Amygdala (tissue), 56 donors: ENCODE data around the gene SPON2.
"Not testable (repeated sequence)": the region's sequence is repeated elsewhere in the genome, so short reads cannot be mapped to it uniquely, and the experiment has no call there.

ENCODE experiments used
- DNase-seq, 56 donors: peaks; one replicate each; lab custom pipeline; 2025; lab: John Stamatoyannopoulos, UW

SPON2 gene

GRCh38 chr4:1156069-1156468 is 16.3 kb downstream of the SPON2 start:
- no peak for DNase-seq

GRCh38 chr4:1155314-1155713 is 17.1 kb downstream of the SPON2 start:
- no peak for DNase-seq

DNA sequence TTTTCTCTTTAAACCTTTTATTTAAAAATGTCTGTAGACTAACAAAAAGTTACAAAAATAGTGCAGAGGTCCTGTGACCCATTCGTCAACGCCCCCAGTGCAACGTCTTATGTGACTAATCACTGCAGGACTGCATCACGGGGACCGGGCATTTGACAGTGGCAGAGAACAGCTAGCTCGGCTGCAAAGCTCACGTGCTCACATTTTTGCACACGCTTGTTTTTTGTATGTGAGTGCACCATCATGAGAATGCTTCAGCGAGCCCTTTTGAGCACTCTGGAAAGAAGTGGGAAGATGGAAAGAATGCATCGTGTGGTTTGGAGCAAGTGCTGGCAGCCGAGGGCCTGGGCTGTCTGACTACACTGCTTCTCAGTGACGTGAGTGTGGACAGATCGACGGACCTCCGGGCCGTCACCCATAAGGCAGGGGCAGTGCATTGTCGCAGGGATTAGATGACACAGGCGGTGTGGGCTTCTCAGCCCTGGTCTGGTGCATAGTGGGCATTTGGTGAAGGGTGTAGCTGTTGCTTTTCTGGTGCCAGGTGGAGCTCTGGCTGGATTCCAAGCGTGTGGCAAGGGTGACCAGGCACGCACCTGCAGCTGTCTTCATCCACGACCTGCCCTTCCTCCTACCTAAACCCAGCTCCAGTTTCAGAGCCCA is 17.7 kb downstream of the SPON2 start:
- no peak for DNase-seq

DNA sequence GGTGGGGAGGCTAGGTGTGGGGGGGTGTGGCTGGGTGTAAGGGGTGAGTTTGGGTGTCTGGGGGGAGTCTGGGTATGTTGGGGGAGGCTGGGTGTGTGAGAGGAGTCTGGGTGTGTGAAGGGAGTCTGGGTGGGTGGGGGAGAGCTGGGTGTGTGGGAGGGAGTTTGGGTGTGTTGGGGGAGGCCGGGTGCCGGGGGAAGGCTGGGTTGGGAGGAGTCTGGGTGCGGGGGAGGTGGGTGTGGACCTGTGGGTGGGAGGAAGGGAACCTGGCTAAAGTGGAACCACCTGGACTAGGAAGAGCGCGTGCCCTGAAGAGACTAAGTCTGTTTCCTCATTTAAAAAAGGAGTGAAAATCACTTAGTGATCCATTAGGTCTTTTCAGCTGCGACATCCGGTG is 18.3 kb downstream of the SPON2 start:
- DNase-seq = no peak

DNA sequence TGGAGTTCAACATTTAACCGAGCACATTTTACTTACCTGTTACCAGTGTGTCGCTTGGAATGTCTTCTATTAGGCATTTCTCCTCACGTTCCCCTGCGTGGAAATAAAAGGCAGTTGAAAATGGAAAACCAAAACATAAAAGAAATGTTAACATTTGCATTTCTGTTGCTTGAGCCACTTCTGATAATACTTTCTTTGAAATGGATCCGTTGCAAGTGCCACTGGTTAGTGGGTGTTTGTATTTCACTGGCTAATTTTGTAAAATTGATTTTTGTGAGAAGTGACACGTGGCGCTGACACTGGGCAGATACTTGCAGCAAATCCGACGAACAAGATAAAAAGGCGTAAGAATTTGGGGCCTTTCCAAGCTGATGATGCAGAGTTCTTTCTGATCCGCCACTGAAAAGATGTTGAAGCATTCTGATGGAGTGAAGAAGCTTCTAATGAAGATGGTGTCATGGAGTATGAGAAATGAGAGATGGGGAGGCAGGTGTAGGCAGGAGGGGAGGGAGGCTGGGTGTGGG is 18.8 kb downstream of the SPON2 start:
- DNase-seq = no peak

DNA sequence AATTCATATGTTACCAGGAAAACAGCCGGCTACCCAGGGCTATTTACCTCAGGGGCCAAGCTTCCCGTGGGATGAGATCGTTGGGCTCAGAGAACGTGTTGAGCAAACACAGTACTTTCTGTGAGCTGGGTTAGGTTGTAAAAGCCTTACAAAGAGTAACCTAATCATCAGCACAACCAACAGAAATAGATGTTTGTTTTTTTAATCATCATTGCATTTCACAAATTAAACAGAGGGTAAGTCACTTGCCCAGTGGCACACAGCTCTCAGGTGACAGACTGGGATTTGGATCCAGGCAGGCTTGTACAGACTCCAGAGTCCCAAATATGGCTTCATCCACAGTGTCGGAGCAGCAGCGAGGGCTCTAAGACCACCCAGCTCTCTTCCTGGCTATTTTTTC is 20.1 kb downstream of the SPON2 start:
- DNase-seq = no peak

DNA sequence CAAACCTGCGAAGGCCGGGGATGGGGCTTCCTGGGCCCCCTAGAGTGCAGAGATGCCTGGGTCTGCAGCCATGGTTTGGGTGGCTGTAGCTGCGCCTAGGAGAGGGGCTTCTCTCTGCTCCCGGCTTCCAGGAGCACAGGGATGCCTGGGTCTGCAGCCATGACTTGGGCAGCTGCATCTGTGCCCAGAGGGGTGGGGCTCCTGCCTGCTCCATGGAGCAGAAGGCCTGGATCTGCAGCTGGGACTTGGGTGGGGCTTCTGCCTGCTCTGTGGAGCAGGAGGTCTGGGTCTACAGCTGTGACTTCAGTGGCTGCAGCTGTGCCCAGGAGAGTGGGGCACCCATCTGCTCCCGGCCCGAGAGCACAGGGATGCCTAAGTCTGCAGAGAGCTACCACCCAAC is 20.8 kb downstream of the SPON2 start:
- no peak for DNase-seq

GRCh38 chr4:1150875-1151274 is 21.5 kb downstream of the SPON2 start:
- DNase-seq = no peak

- DNase-seq = no peak
These were observed 32.5 kb downstream of the SPON2 start for GRCh38 chr4:1139860-1140259.

GRCh38 chr4:1137850-1138249 is 34.5 kb downstream of the SPON2 start:
- no peak for DNase-seq

DNA sequence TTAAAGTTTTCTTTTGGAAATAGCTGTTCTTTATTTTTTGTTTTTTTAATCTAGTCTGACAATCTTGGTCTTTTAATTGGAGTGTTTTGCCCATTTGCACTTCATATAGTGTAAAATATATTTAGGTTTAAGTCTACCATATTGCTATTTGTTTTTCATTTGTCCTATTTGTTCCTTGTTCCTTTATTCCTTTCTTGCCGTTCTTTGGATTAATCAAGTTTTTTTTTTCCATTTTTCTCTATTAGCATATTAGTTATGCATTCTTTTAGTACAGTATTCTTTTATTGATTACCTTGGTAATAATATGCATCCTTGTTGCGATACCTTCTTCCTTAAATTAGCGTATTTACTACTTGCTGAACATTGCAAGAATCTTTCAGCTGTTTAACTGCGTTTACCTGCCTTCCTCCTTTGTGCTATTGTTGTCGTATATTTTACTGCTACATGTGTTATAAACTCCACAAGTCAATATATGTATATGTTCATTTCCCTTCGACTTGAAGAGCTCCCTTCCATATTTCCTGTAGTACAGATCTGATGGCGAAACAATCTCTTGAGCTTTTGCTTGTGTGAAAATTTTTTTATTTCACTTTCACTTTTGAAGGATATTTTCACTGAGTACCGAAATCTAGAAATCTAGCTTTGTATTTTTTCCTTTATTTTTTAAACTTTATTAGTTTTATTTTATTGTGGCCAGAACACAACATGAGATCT is 35.2 kb downstream of the SPON2 start:
- DNase-seq = no peak

GRCh38 chr4:1136048-1136447 is 36.3 kb downstream of the SPON2 start:
- DNase-seq = no peak

GRCh38 chr4:1133033-1133432 is 39.4 kb downstream of the SPON2 start:
- DNase-seq = no peak

- peak in 48 of 56 donors; percentile 5 to 82 (median 46) for DNase-seq
These were observed 41.8 kb downstream of the SPON2 start for GRCh38 chr4:1130316-1131186.

DNA sequence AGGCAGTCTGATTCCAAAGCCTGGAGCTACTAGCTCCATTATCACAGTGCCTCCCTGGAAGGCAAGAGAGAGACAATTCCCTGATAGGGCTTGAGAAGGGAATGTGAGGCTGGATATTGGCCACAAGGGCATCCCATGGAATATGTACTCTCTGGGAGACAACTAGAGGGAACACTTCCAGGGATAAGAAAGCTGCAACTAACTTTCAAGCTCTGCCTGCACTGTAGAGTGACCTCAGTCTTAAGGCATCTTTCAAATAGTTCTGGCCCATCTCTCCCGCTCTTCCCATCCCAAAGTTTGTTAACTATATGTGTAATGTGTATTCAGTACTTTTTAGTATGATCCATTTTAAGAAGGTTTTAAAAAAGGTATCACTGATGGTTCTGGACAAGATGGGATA is 45.9 kb downstream of the SPON2 start:
- DNase-seq = no peak

DNA sequence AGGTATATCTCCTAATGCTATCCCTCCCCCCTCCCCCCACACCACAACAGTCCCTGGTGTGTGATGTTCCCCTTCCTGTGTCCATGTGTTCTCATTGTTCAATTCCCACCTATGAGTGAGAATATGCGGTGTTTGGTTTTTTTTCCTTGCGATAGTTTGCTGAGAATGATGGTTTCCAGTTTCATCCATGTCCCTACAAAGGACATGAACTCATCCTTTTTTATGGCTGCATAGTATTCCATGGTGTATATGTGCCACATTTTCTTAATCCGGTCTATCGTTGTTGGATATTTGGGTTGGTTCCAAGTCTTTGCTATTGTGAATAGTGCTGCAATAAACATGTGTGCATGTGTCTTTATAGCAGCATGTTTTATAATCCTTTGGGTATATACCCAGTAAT is 46.9 kb downstream of the SPON2 start:
- not testable (repeated sequence) for DNase-seq

- DNase-seq = no peak
These were observed 47.6 kb downstream of the SPON2 start for GRCh38 chr4:1124818-1125217.

GRCh38 chr4:1122505-1122904 is 49.9 kb downstream of the SPON2 start:
- DNase-seq = no peak
